ENCODE data around the gene NEU3.

NEU3 gene

GRCh38 chr11:75063741-75064314, 75.1 kb downstream of the NEU3 start:
- no peak for DNase-seq (ENCODE audit: low read depth)

- no peak for DNase-seq (ENCODE audit: low read depth)
These were observed 77.3 kb downstream of the NEU3 start for GRCh38 chr11:75066061-75066460.
